ENCODE data around the gene TP73.
"Not testable (repeated sequence)": the region's sequence is repeated elsewhere in the genome, so short reads cannot be mapped to it uniquely, and the experiment has no call there.

The TP73 gene

DNA sequence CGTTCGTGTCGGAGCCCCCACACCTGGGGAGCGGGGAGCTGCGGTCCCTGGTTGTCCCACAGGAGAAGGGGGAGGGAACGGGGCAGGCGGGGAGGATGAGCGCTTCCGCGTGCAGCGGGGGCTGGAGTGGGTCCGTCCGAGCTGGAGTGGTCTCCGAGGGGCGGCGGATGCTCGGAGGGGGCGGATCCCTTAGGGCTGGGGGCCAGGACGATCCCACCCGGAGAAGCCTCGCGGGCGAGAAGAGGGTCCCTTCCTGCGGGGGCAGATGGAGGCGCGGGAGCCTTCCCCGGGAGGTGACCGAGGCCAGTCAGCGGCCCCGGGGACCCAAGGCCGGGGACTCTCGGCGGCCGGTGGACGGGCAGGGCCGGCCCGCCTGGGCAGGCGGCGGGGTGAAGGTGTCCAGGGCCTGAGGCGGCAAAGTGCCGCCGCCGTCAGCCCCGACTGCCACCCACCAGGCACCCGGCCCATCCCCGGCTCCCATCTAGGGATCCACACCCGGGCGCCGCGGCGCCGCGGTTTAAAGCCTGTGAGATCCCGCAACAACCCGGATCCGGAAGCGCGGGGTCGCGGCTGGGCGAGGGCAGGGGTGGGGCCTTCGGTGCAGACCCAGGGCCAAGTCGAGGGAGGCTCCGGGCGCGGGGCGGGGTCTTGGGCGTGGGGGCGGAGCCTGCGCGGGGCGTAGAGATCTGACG lies 94.7 kb downstream of the TP73 start:
- DNase-seq, result peak; percentile 93

DNA sequence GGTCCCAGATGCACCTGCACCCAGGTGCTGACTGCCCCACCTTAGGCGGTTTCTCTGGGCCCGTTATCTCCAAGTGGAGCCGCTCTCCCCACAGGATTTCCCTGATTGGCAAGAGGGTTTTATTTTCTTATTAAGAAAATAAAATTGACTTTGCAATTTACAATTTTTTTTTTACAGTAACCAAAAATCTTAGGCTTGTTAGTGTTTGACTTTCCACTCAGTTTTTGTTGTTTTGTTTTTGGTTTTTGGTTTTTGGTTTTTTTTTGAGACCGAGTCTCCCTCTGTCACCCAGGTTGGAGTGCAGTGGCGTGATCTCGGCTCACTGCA lies 95.2 kb downstream of the TP73 start:
- no peak for DNase-seq

GRCh38 chr1:3747903-3748302 lies 95.6 kb downstream of the TP73 start:
- DNase-seq, result no peak

DNA sequence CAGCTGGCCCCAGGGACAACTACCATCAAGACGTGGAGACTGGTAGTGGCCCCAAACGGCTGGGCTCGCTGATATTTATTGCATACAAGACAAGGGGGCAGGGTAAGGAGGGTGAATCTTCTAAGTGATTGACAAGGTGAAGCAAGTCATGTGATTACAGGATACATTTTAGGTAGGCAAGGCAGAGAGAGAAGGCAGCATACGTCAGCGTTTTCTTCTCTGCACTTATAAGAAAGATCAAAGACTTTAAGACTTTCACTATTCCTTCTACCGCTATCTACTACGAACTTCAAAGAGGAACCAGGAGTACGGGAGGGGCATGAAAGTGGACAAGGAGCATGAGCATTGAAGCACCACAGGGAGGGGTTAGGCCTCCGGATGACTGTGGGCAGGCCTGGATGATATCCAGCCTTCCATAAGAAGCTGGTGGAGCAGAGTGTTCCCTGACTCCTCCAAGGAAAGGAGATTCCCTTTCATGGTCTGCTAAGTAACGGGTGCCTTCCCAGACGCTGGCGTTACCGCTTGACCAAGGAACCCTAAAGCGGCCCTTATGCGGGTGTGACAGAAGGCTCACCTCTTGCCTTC lies 96.1 kb downstream of the TP73 start:
- not testable (repeated sequence) for DNase-seq

DNA sequence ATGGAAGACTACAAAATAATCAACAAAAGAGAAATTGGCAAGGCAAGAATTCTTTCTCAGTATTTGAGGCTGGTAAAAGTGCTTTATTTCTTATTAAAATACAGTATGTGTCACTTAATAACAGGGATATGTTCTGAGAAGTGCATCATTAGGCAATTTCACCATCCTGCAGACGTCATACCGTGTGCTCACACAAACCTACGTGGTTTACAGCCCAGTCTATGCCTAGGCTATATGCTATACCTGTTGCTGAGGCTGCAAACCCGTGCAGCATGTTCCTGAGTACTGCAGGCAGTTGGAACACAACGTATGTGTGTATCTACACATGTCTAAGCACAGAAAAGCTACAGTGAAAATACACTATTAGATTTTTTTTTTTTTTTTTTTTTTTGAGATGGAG lies 97.2 kb downstream of the TP73 start:
- no peak for DNase-seq

DNA sequence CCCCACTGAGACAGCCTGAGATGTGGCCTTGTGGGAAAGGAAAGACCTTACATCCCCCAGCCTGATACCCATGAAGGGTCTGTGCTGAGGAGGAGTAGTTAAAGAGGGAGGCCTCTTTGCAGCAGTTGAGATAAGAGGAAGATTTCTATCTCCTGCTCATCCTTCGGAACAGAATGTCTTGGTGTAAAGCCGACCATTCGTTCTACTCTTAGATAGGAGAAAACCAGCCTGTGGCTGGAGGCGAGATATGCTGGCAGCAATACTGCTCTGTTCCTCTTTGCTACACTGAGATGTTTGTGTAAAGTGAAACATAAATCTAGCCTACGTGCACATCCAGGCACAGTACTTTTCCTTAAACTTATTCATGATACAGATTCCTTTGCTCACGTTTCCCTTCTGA lies 98.4 kb downstream of the TP73 start:
- DNase-seq, result no peak

GRCh38 chr1:3752400-3752945 lies 100.2 kb downstream of the TP73 start, which contains the start of gene CCDC27:
TSS of gene CCDC27 (plus strand) at chr1:3752450. CDS start at chr1:3752482, 32 bp downstream.
- no peak for DNase-seq

GRCh38 chr1:3753656-3754454 lies 101.5 kb downstream of the TP73 start:
- no peak for DNase-seq

GRCh38 chr1:3756394-3756793 lies 104.1 kb downstream of the TP73 start:
- no peak for DNase-seq

DNA sequence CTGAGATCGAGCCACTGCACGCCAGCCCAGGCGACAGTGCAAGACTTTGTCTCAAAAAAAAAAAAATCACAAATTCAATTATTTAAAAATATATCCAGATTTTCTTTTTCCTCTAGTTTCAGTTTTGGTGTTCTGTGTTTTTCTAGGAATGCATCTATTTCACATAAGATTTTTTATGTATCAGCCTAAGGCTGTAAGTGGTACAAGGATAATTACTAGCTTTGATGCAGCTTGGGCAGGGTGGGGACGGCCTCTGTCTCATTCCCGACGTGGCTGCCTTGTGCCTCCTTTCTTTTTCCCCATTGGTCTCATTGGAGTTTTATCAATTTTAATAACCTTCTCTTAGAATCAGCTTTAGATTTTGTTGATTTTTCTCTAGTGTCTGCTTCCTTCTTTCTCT lies 106.8 kb downstream of the TP73 start:
- no peak for DNase-seq

DNA sequence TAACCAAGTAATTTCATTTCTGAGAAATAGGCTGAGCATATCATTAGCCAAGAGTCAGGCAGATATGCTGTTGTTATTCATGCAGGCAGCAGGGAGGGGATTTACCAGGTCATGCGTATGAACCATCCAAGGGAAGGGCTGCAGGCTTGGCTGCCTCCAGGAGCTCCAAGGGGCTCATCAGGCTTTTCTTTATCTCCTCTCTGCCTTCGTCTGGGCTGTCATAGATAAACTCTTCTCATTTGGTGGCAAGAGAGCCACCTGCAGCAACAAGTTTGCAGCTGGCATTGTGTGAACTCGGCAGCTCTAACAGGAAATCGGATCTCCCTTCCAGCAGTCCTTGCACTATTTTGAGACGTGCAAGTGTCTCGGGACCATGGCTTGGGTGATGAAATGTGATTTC lies 107.5 kb downstream of the TP73 start:
- no peak for DNase-seq

DNA sequence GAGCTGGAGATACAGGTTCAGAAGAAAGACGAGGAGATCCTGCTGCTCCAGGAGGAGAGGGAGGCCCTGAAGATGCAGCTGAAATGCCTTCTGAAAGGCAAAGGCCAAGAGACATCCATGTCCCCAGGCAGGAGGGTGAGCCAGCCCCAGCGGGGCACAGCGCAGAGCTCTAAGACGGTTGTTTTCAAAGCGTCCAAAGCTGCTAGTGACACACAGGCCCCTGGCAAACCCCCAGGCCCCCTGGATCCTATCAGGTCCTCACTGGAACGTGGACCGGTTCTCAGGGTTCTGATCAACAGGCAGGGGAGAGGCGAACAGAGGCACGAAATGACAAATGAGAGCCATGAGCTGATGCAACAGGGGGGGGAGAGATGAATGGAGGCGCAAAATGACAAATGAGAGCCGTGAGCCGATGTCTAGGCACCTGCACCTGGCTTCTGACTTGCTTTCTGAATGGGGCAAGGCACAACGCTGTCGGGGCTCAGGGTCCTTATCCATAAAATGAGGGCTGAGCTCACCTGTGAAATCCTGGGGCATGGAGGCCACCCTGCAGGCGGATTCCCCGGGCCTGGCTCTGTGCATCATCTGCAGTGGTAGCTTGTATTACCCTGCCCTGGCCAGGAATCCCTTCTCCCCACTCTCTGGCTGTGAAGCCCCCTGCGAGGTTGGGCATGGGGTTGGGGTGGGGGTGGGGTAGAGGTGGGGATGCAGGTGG lies 109.1 kb downstream of the TP73 start:
- no peak for DNase-seq

- DNase-seq, result no peak
Observed at GRCh38 chr1:3762151-3762872, 110.0 kb downstream of the TP73 start.

- no peak for DNase-seq
Observed at GRCh38 chr1:3762873-3763228, 110.5 kb downstream of the TP73 start.

- DNase-seq, result no peak
Observed at GRCh38 chr1:3763351-3764125, 111.2 kb downstream of the TP73 start.

- no peak for DNase-seq
Observed at GRCh38 chr1:3767328-3767925, 115.1 kb downstream of the TP73 start.

DNA sequence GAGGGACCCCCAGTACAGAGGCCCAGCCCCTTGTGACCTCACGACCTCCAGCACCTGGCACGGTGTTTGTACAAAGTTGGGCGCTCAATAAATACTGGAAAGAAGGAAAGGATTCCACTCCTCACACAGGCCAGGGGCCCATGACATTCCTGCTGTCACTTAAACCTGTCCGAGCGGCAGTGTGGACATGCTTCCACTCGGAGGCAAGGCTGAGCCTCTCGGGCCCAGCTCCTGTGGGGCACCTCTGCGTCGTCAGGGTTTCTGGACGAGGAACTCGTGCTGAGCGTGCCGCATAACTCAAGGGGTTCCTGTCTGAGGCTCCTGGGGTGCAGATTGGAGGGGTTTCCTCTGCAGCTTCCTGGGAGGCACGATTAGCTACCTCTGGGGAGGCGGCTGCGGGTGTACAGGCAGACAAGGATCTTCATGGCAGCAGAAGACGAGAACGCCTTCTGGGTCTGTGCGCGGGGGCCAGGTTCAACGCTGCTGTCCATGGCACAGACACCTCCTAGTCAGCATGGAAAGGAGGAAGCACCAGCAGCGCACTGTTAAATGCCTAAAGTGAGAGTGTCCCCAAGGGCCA lies 116.6 kb downstream of the TP73 start:
- DNase-seq, result no peak

GRCh38 chr1:3770047-3770765 lies 117.9 kb downstream of the TP73 start:
- DNase-seq, result no peak

DNA sequence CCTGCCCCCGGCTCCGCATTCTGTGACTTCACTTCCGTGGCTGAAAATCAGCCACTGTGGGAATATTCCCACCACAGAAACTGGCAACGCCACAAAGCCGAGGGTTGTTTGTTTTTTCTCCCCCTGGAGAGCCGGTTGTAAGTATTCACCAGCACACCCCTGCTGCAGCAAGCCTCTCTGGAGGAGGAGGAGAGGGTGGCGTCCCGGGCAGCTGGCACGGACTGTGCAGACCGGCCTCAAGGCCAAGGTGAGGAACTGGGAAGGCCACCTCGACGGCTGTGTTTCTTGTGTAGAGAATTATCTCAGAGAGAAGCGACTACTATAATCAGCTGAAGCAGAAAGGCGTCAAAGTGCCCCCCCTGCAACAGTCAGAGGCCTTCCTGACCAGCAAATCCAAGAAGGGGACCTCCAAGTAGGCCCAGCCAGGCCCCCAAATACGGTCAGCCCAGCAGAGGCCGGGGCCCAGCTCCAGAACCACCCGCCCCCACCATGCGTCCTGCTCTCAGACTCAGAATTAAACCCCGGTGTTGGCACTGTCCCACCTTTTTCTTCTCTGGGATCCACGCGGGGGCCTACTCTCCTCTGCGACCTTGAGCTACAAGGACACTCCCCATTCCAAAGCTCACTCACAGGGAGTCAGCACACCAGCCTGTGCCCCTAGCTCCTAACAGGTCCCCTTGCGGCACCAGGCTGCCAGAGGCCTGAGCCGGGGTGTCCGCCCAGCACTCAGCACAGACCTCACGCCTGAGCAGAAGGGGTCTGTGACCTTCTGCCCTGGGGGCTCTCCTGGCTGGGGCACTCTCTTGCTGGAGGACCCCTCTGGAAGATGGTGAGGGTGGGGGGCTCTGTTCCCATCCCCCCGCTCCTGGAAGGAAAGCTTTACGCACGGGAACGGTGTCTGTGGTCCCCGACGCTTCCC lies 119.1 kb downstream of the TP73 start:
- DNase-seq, result no peak

Data from activated naive CD4-positive, alpha-beta T cell treated with anti-CD3 and anti-CD28 coated beads, Interleukin-2, amount 50 U/mL, for 16 hours (primary cell).